Measurements from ENCODE around the gene ITGB3BP. TPM values are rescaled to one million over a fixed set of nuclear protein-coding genes. Genes with fewer than 3 reads are reported as not detected.

Gene ITGB3BP
- total RNA-seq, 1 experiment from 2014 or later: 47.2 TPM

- H3K27ac Mint-ChIP-seq: no peak overlapping the region
- H4K8ac ChIP-seq (replicated peaks; ENCODE audit: insufficient read length, low read depth, low read length): no peak overlapping the region
- no peak overlapping the region for H4K91ac ChIP-seq (ENCODE audit: insufficient read length, low read depth, low read length)
- DNase-seq: no peak
- no peaks in the 10 kb centered on the region for H4K20me1 ChIP-seq (ENCODE audit: control insufficient read depth, insufficient read depth, insufficient read length)
- no peaks in the 10 kb centered on the region for H3K4me1 ChIP-seq (ENCODE audit: insufficient read depth, low read length)
- no peaks in the 10 kb centered on the region for H3K36me3 Mint-ChIP-seq (ENCODE audit: insufficient read depth in 1 of 3, low read depth in 3 of 3)
- H3K18ac ChIP-seq (ENCODE audit: insufficient read length, low read depth, low read length): no peak overlapping the region
- H2BK12ac ChIP-seq (ENCODE audit: insufficient read length, low read depth, low read length): no peak overlapping the region
- H3K9me3 ChIP-seq (ENCODE audit: control insufficient read depth, low read depth, low read length): no peaks in the 10 kb centered on the region
- no peak overlapping the region for H3K4me2 ChIP-seq (ENCODE audit: insufficient read depth, insufficient read length, low read length)
- TF ChIP-seq CTCF (conservative IDR thresholded peaks at IDR 0.05): no peak
- H4K5ac ChIP-seq (ENCODE audit: insufficient read length, low read depth, low read length): no peak overlapping the region
- H3K4me3 Mint-ChIP-seq: no peak overlapping the region
- no peaks in the 10 kb centered on the region for H3K23me2 ChIP-seq (ENCODE audit: insufficient read length, low read depth, low read length, poor library complexity, severe bottlenecking)
- H2AFZ ChIP-seq (ENCODE audit: low read length): no peak overlapping the region
- H3K79me1 ChIP-seq (ENCODE audit: insufficient read depth, low read depth, low read length, poor library complexity, severe bottlenecking): no peaks in the 10 kb centered on the region
- H3K23ac ChIP-seq (ENCODE audit: insufficient read length, low read depth, low read length): no peak overlapping the region
- no peak overlapping the region for H2AK5ac ChIP-seq (ENCODE audit: insufficient read length, low read length)
- no peak overlapping the region for H3K9ac ChIP-seq (ENCODE audit: extremely low read depth, insufficient read length, low read length)
- H3K9me3 Mint-ChIP-seq: no peaks in the 10 kb centered on the region
- no peak overlapping the region for H3K4ac ChIP-seq (ENCODE audit: low read depth, low read length)
- no peak overlapping the region for H3T11ph ChIP-seq (ENCODE audit: low read length)
- no CpG with 5 or more reads among the region's 1 CpG for WGBS (ENCODE audit: extremely low coverage, insufficient read length, low lambda C conversion rate)
- no peak overlapping the region for H3K27ac ChIP-seq (ENCODE audit: insufficient read length, low read depth, low read length)
- H3K79me2 ChIP-seq (ENCODE audit: insufficient read depth, low read length): no peaks in the 10 kb centered on the region
- no peak overlapping the region for H2BK20ac ChIP-seq (ENCODE audit: low read depth, low read length, poor library complexity, severe bottlenecking)
- no peak overlapping the region for H2BK120ac ChIP-seq (ENCODE audit: low read depth, low read length, poor library complexity, severe bottlenecking)
- no peaks in the 10 kb centered on the region for H3K27me3 ChIP-seq (ENCODE audit: insufficient read depth, low read length)
- H3K14ac ChIP-seq (ENCODE audit: insufficient read depth, low read length): no peak overlapping the region
- no peak overlapping the region for H3K56ac ChIP-seq (ENCODE audit: insufficient read length, low read depth, low read length)
- no peak overlapping the region for H2BK5ac ChIP-seq (ENCODE audit: insufficient read length, low read length)
- no peaks in the 10 kb centered on the region for H3K4me1 Mint-ChIP-seq
- H3K27me3 Mint-ChIP-seq (ENCODE audit: low read depth): no peaks in the 10 kb centered on the region
- H2BK15ac ChIP-seq (ENCODE audit: low read depth, low read length): no peak overlapping the region
These were observed 36.4 kb downstream of the ITGB3BP start for GRCh38 chr1:63486629-63487028.

All from H9 (cell line).